ENCODE measurements around the gene GJC1.

- TF ChIP-seq CTCF (IDR thresholded peaks at IDR 0.05; ENCODE audit: borderline replicate concordance, extremely low read depth, low read length, poor library complexity, severe bottlenecking) (no peak), EZH2 (IDR thresholded peaks at IDR 0.05; ENCODE audit: borderline replicate concordance, low read depth, low read length, severe bottlenecking) (no peak)
Observed at GRCh38 chr17:44769230-44769629, 60.9 kb downstream of the GJC1 start.

Data from DND-41 (cell line).